Measurements from ENCODE around the gene KCNH1. TPM values are rescaled to one million over a fixed set of nuclear protein-coding genes. Genes with fewer than 3 reads are reported as not detected.

Gene KCNH1
- total RNA-seq, 1 experiment from 2014 or later = not detected

GRCh38 chr1:210764536-210764935 is 369.4 kb downstream of the KCNH1 start:
- H3K9me3 ChIP-seq (ENCODE audit: control insufficient read depth in 1 of 2, insufficient read depth in 1 of 2, low read depth in 1 of 2, low read length in 2 of 2) = no peaks in the 10 kb centered on the region
- H3K9me2 ChIP-seq (ENCODE audit: insufficient read depth) = no peaks in the 10 kb centered on the region
- no peaks in the 10 kb centered on the region for H3K79me2 ChIP-seq (ENCODE audit: insufficient read depth, low read length)
- no peaks in the 10 kb centered on the region for H3K4me1 ChIP-seq (ENCODE audit: control insufficient read depth in 1 of 2, insufficient read depth in 2 of 2, low read length in 2 of 2)
- ChIA-PET POLR2A (no interaction called here), CTCF (no interaction called here), RAD21 (ENCODE audit: low non-redundant PET in 1 of 2, low total read pairs in 2 of 2, uncharacterized antibody in 2 of 2, unreplicated experiment in 2 of 2) (no interaction called here)
- H3K4me3 ChIP-seq (replicated peaks in 1 of 2; ENCODE audit: low read depth in 1 of 2, low read length in 2 of 2) = no peak overlapping the region
- no peak overlapping the region for H3K4me2 ChIP-seq (ENCODE audit: low read length)
- no peak overlapping the region for H3K27ac ChIP-seq (ENCODE audit: low read depth, low read length)
- H3K36me3 ChIP-seq (ENCODE audit: control insufficient read depth in 1 of 2, insufficient read depth in 2 of 2, low read length in 2 of 2) = no peaks in the 10 kb centered on the region
- no peak overlapping the region for H2AFZ ChIP-seq (ENCODE audit: low read depth, low read length, poor library complexity, severe bottlenecking)
- intact Hi-C loops (cut with micrococcal nuclease) = no loop called here
- no peaks in the 10 kb centered on the region for H3K27me3 ChIP-seq (ENCODE audit: insufficient read depth, low read length)
- no peaks in the 10 kb centered on the region for H4K20me1 ChIP-seq (ENCODE audit: insufficient read depth)
- TF ChIP-seq REST (IDR thresholded peaks at IDR 0.05; ENCODE audit: low read depth) (no peak), FOSL1 (IDR thresholded peaks at IDR 0.05; ENCODE audit: low read depth) (no peak), YY1 (IDR thresholded peaks at IDR 0.05; ENCODE audit: extremely low read depth, insufficient replicate concordance, low read depth, low read length) (no peak), ATF3 (IDR thresholded peaks at IDR 0.05) (no peak), POLR2A (IDR thresholded peaks at IDR 0.05; ENCODE audit: borderline replicate concordance, extremely low read depth, insufficient read depth, insufficient read length) (no peak)
- no peak for ATAC-seq
- DNase-seq (ENCODE audit: low read depth, low spot score) = no peak
- H3K9ac ChIP-seq (ENCODE audit: low read length) = no peak overlapping the region
- no TSS peak for BruUV-seq (replicated peaks)

- POLR2A ChIA-PET = no interaction called here
- RAD21 ChIA-PET (ENCODE audit: low non-redundant PET in 1 of 2, low total read pairs in 2 of 2, uncharacterized antibody in 2 of 2, unreplicated experiment in 2 of 2) = no interaction called here
- H3K4me1 ChIP-seq (ENCODE audit: control insufficient read depth in 1 of 2, insufficient read depth in 2 of 2, low read length in 2 of 2) = no peaks in the 10 kb centered on the region
- H2AFZ ChIP-seq (ENCODE audit: low read depth, low read length, poor library complexity, severe bottlenecking) = no peak overlapping the region
- CTCF ChIA-PET = no interaction called here
- H4K20me1 ChIP-seq (ENCODE audit: insufficient read depth) = no peaks in the 10 kb centered on the region
- intact Hi-C loops (cut with micrococcal nuclease) = no loop called here
- no peak overlapping the region for H3K9ac ChIP-seq (ENCODE audit: low read length)
- DNase-seq (ENCODE audit: low read depth, low spot score) (no peak), ATAC-seq (no peak)
- no peaks in the 10 kb centered on the region for H3K79me2 ChIP-seq (ENCODE audit: insufficient read depth, low read length)
- H3K27ac ChIP-seq (ENCODE audit: low read depth, low read length) = no peak overlapping the region
- H3K9me3 ChIP-seq (ENCODE audit: control insufficient read depth in 1 of 2, insufficient read depth in 1 of 2, low read depth in 1 of 2, low read length in 2 of 2) = no peaks in the 10 kb centered on the region
- H3K9me2 ChIP-seq (ENCODE audit: insufficient read depth) = no peaks in the 10 kb centered on the region
- no peaks in the 10 kb centered on the region for H3K27me3 ChIP-seq (ENCODE audit: insufficient read depth, low read length)
- BruUV-seq (replicated peaks) = no TSS peak
- H3K36me3 ChIP-seq (ENCODE audit: control insufficient read depth in 1 of 2, insufficient read depth in 2 of 2, low read length in 2 of 2) = no peaks in the 10 kb centered on the region
- H3K4me2 ChIP-seq (ENCODE audit: low read length) = no peak overlapping the region
- no peak overlapping the region for H3K4me3 ChIP-seq (replicated peaks in 1 of 2; ENCODE audit: low read depth in 1 of 2, low read length in 2 of 2)
- TF ChIP-seq FOSL1 (IDR thresholded peaks at IDR 0.05; ENCODE audit: low read depth) (no peak), SRF (IDR thresholded peaks at IDR 0.05; ENCODE audit: low read depth) (no peak), RAD21 (IDR thresholded peaks at IDR 0.05; ENCODE audit: low read depth) (no peak), POLR2AphosphoS5 (IDR thresholded peaks at IDR 0.05; ENCODE audit: low read depth, low read length) (no peak), YY1 (IDR thresholded peaks at IDR 0.05; ENCODE audit: extremely low read depth, insufficient replicate concordance, low read depth, low read length) (no peak), ZBTB33 (IDR thresholded peaks at IDR 0.05; ENCODE audit: extremely low read depth, insufficient replicate concordance, low read length) (no peak), JUND (IDR thresholded peaks at IDR 0.05) (no peak), CTCF (IDR thresholded peaks at IDR 0.05 in 2 of 3, conservative IDR thresholded peaks at IDR 0.05 in 1 of 3; ENCODE audit: borderline replicate concordance in 1 of 3, insufficient read depth in 1 of 3, low read depth in 2 of 3, low read length in 2 of 3) (no peak), EGR1 (IDR thresholded peaks at IDR 0.05; ENCODE audit: low read depth) (no peak), EZH2phosphoT487 (IDR thresholded peaks at IDR 0.05; ENCODE audit: borderline replicate concordance) (no peak)
Observed at GRCh38 chr1:210758761-210759160, 375.2 kb downstream of the KCNH1 start.

Data from HCT116 (cell line).